Kidney epithelial cell (primary cell): ENCODE results near the gene HNRNPM. TPM values are rescaled to one million over a fixed set of nuclear protein-coding genes. Genes with fewer than 3 reads are reported as not detected.

ENCODE experiments used
- DNase-seq: peaks from one replicate; pipeline ENCODE4 v3.0.0-alpha.2; 2010; ENCODE audit warnings: low read depth
- H3K27me3 ChIP-seq: 2 replicates; pipeline ENCODE4 v1.6.0; 2011; ENCODE audit warnings: low read length; ENCODE audit not compliant: control insufficient read depth, insufficient read depth
- H3K36me3 ChIP-seq: 2 replicates; pipeline ENCODE4 v1.5.1; 2011; ENCODE audit warnings: low read length; ENCODE audit not compliant: control insufficient read depth, insufficient read depth
- H3K4me3 ChIP-seq: 2 replicates; pipeline ENCODE4 v1.5.1; 2011; ENCODE audit warnings: low read depth, mild to moderate bottlenecking, control low read depth, low read length
- total RNA-seq: library from RNA; depleted of rRNA; stranded (reverse); fragments of >200 nt; gene quantifications from 2 replicates; pipeline ENCODE4 v1.2.3, GENCODE V29; 2015
- TF ChIP-seq, protein P1 (sequence below): IDR thresholded peaks from 2 replicates; pipeline ENCODE4 v1.5.1; 2011; ENCODE audit warnings: mild to moderate bottlenecking, moderate library complexity, low read length, control low read depth, inconsistent platforms; ENCODE audit not compliant: insufficient read depth, poor library complexity, severe bottlenecking

HNRNPM gene
- total RNA-seq, 1 donor from 2014 or later: 115 TPM

- Histone ChIP-seq H3K36me3 (peaks cover 5% of the 10 kb centered on the region), H3K4me3 (no peak overlapping the region), H3K27me3 (no peaks in the 10 kb centered on the region)
- TF ChIP-seq, protein P1, sequence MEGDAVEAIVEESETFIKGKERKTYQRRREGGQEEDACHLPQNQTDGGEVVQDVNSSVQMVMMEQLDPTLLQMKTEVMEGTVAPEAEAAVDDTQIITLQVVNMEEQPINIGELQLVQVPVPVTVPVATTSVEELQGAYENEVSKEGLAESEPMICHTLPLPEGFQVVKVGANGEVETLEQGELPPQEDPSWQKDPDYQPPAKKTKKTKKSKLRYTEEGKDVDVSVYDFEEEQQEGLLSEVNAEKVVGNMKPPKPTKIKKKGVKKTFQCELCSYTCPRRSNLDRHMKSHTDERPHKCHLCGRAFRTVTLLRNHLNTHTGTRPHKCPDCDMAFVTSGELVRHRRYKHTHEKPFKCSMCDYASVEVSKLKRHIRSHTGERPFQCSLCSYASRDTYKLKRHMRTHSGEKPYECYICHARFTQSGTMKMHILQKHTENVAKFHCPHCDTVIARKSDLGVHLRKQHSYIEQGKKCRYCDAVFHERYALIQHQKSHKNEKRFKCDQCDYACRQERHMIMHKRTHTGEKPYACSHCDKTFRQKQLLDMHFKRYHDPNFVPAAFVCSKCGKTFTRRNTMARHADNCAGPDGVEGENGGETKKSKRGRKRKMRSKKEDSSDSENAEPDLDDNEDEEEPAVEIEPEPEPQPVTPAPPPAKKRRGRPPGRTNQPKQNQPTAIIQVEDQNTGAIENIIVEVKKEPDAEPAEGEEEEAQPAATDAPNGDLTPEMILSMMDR: no peak
- no peak for DNase-seq
Observed at GRCh38 chr19:8487137-8487851, 42.5 kb downstream of the HNRNPM start.

GRCh38 chr19:8488365-8488764, 43.6 kb downstream of the HNRNPM start:
- H3K36me3 ChIP-seq: peaks cover 5% of the 10 kb centered on the region
- TF ChIP-seq, protein P1: no peak
- no peak overlapping the region for H3K4me3 ChIP-seq
- H3K27me3 ChIP-seq: no peaks in the 10 kb centered on the region
- no peak for DNase-seq

GRCh38 chr19:8489561-8490394, 45.0 kb downstream of the HNRNPM start:
- TF ChIP-seq, protein P1: no peak
- H3K27me3 ChIP-seq: no peaks in the 10 kb centered on the region
- peaks cover 3% of the 10 kb centered on the region for H3K36me3 ChIP-seq
- DNase-seq: no peak
- H3K4me3 ChIP-seq: no peak overlapping the region

- TF ChIP-seq, protein P1: no peak
- H3K36me3 ChIP-seq: peaks cover 2% of the 10 kb centered on the region
- DNase-seq: no peak
- H3K4me3 ChIP-seq: no peak overlapping the region
- no peaks in the 10 kb centered on the region for H3K27me3 ChIP-seq
Observed at GRCh38 chr19:8490395-8490760, 45.6 kb downstream of the HNRNPM start.

GRCh38 chr19:8490873-8491272, 46.1 kb downstream of the HNRNPM start:
- no peak overlapping the region for H3K4me3 ChIP-seq
- no peaks in the 10 kb centered on the region for H3K27me3 ChIP-seq
- no peak for DNase-seq
- peaks cover 2% of the 10 kb centered on the region for H3K36me3 ChIP-seq
- TF ChIP-seq, protein P1: no peak
